Measurements from ENCODE around the gene CTBP2.

DNA sequence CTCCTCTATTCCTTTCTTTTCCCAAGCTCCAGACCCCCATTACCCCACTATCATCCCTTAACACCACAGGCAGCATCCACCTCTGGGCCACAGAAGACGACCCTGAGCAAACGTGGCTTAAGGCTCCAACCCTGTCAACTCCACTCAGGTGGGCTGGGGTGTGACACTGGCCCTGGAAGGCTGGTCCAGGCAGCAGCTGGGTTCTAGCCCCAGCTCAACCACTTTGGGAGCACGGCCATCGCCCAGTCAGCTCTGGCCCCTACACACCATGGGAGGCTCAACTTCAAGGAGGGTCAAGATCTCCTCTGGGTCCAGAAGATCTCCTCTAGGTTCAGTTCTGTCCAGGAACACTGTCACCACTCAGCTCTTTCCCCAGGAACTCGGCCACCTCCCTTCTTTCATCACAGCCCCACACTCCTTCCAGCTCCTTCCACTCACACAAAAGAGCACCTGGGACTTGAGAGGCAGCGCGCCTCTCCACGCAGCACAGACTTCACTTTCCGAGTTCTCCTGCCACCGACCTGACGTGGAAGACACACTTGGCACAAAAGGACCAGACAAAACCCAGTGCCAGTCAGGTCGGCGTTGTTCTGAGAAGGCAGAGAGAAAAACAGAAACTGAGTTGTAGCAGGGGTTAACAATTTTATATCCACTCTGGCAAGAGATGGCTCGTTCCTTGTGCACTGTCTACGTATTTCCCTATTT lies 84.1 kb downstream of the CTBP2 start:
- TF ChIP-seq, protein P1, sequence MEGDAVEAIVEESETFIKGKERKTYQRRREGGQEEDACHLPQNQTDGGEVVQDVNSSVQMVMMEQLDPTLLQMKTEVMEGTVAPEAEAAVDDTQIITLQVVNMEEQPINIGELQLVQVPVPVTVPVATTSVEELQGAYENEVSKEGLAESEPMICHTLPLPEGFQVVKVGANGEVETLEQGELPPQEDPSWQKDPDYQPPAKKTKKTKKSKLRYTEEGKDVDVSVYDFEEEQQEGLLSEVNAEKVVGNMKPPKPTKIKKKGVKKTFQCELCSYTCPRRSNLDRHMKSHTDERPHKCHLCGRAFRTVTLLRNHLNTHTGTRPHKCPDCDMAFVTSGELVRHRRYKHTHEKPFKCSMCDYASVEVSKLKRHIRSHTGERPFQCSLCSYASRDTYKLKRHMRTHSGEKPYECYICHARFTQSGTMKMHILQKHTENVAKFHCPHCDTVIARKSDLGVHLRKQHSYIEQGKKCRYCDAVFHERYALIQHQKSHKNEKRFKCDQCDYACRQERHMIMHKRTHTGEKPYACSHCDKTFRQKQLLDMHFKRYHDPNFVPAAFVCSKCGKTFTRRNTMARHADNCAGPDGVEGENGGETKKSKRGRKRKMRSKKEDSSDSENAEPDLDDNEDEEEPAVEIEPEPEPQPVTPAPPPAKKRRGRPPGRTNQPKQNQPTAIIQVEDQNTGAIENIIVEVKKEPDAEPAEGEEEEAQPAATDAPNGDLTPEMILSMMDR (IDR thresholded peaks at IDR 0.05; ENCODE audit: insufficient read depth, low read length, poor library complexity, severe bottlenecking), result no peak
- TF ChIP-seq EZH2phosphoT487 (conservative IDR thresholded peaks at IDR 0.05; ENCODE audit: low read length), result no peak
